AG09309 (cell line): ENCODE data around the gene SRSF8.

ENCODE experiments used
- DNase-seq: peaks from one replicate; pipeline ENCODE4 v3.0.0-alpha.2; 2010; ENCODE audit warnings: low read depth
- H3K4me3 ChIP-seq: 2 replicates; pipeline ENCODE4 v1.5.1; 2011; ENCODE audit warnings: mild to moderate bottlenecking, low read depth, low read length, moderate library complexity; ENCODE audit not compliant: control insufficient read depth
- CTCF ChIP-seq: IDR thresholded peaks from 2 replicates; pipeline ENCODE4 v1.5.1; 2011; ENCODE audit warnings: mild to moderate bottlenecking, low read depth, low read length, inconsistent platforms; ENCODE audit not compliant: insufficient read depth, control insufficient read depth; ENCODE audit errors: missing control alignments

SRSF8 gene

GRCh38 chr11:95055283-95055897 is 11.3 kb upstream of the SRSF8 start:
- H3K4me3 ChIP-seq, result no peak overlapping the region
- TF ChIP-seq CTCF, result no peak
- DNase-seq, result no peak

- no peak for TF ChIP-seq CTCF
- H3K4me3 ChIP-seq, result no peak overlapping the region
- no peak for DNase-seq
Observed at GRCh38 chr11:95057959-95058358, 8.8 kb upstream of the SRSF8 start.

- TF ChIP-seq CTCF, result no peak
- no peak overlapping the region for H3K4me3 ChIP-seq
- DNase-seq, result no peak
Observed at GRCh38 chr11:95058621-95059020, 8.1 kb upstream of the SRSF8 start.

- DNase-seq, result no peak
- no peak overlapping the region for H3K4me3 ChIP-seq
- TF ChIP-seq CTCF, result no peak
Observed at GRCh38 chr11:95059046-95059445, 7.7 kb upstream of the SRSF8 start.

GRCh38 chr11:95065336-95065735 is 1.4 kb upstream of the SRSF8 start:
- H3K4me3 ChIP-seq, result no peak overlapping the region
- no peak for TF ChIP-seq CTCF
- no peak for DNase-seq

- TF ChIP-seq CTCF, result peak; percentile 70
- DNase-seq, result no peak
- peak overlapping the region; percentile 73 for H3K4me3 ChIP-seq
Observed at GRCh38 chr11:95067039-95067840, 521 bp downstream of the SRSF8 start.
